Keratinocyte (primary cell): Measurements from ENCODE around the gene RIT2. TPM values are rescaled to one million over a fixed set of nuclear protein-coding genes. Genes with fewer than 3 reads are reported as not detected.

Source experiments
- DNase-seq: peaks from one replicate; pipeline ENCODE4 v3.0.0-alpha.2; 2011; ENCODE audit warnings: low read depth, missing footprints, low spot score
- FAIRE-seq: peaks from 2 replicates; lab custom pipeline; 2011; peaks lifted over from hg19 to GRCh38; lab: Jason Lieb, UNC
- H2AFZ ChIP-seq: 2 replicates; pipeline ENCODE4 v1.6.0; 2012; ENCODE audit warnings: low read length, control low read depth, inconsistent platforms; ENCODE audit not compliant: control insufficient read depth
- H3K27ac ChIP-seq: 2 replicates; pipeline ENCODE4 v1.5.1; 2011; ENCODE audit warnings: low read length; ENCODE audit not compliant: control insufficient read depth, insufficient read depth
- H3K27me3 ChIP-seq: 3 replicates; pipeline ENCODE4 v1.6.0; 2011; ENCODE audit warnings: low read length; ENCODE audit not compliant: control insufficient read depth, insufficient read depth; ENCODE audit errors: extremely low read depth
- H3K36me3 ChIP-seq, 2 experiments: 2 replicates in 1 of 2; 3 replicates in 1 of 2; pipeline ENCODE4 v1.5.1; 2011; ENCODE audit warnings: low read length in 2 of 2, mild to moderate bottlenecking in 1 of 2; ENCODE audit not compliant: control insufficient read depth in 2 of 2, insufficient read depth in 2 of 2; ENCODE audit errors: extremely low read depth in 1 of 2
- H3K4me1 ChIP-seq: 3 replicates; pipeline ENCODE4 v1.5.1; 2011; ENCODE audit warnings: low read length; ENCODE audit not compliant: control insufficient read depth, insufficient read depth; ENCODE audit errors: extremely low read depth
- H3K4me2 ChIP-seq: 3 replicates; pipeline ENCODE4 v1.6.0; 2011; ENCODE audit warnings: low read depth, low read length; ENCODE audit not compliant: control insufficient read depth, insufficient read depth; ENCODE audit errors: extremely low read depth
- H3K4me3 ChIP-seq, 3 experiments: fragments of 200-600 bp in 1 of 3; sonication (generic) in 1 of 3; 2 replicates in 2 of 3; 3 replicates in 1 of 3; pipeline ENCODE4 v1.5.1; 2011 to 2016; ENCODE audit warnings: low read length in 3 of 3, mild to moderate bottlenecking in 3 of 3, control low read depth in 2 of 3, inconsistent platforms in 1 of 3, low read depth in 1 of 3, mixed read lengths in 1 of 3, mixed run types in 1 of 3, moderate library complexity in 1 of 3; ENCODE audit not compliant: control insufficient read depth in 2 of 3, insufficient read depth in 2 of 3; ENCODE audit errors: extremely low read depth in 1 of 3
- H3K79me2 ChIP-seq: 2 replicates; pipeline ENCODE4 v1.6.0; 2012; ENCODE audit warnings: low read length; ENCODE audit not compliant: control insufficient read depth, insufficient read depth
- H3K9ac ChIP-seq: 3 replicates; pipeline ENCODE4 v1.6.0; 2011; ENCODE audit warnings: low read length; ENCODE audit not compliant: control insufficient read depth, insufficient read depth; ENCODE audit errors: extremely low read depth
- H3K9me1 ChIP-seq: 3 replicates; pipeline ENCODE4 v1.6.0; 2011; ENCODE audit warnings: low read length; ENCODE audit not compliant: control insufficient read depth, insufficient read depth; ENCODE audit errors: extremely low read depth
- H3K9me3 ChIP-seq: 2 replicates; pipeline ENCODE4 v1.5.1; 2012; ENCODE audit warnings: low read depth, low read length; ENCODE audit not compliant: control insufficient read depth
- H4K20me1 ChIP-seq: 3 replicates; pipeline ENCODE4 v1.6.0; 2011; ENCODE audit warnings: low read length; ENCODE audit not compliant: control insufficient read depth, insufficient read depth; ENCODE audit errors: extremely low read depth
- EZH2 ChIP-seq: IDR thresholded peaks from one replicate; pipeline ENCODE4 v1.6.1; 2012; ENCODE audit warnings: inconsistent platforms, mild to moderate bottlenecking, low read length, moderate library complexity
- dilution Hi-C: fragments of 300-500 bp; cut with MboI; formaldehyde crosslinking; loops from one replicate; pipeline ENCODE4 v1.7.0; 2020; ENCODE audit warnings: low sequenced_read_pairs; ENCODE audit not compliant: extremely low pct_ligation_motif_present
- polyA plus RNA-seq, 5 experiments: library from polyadenylated mRNA; depleted of rRNA in 3 of 5; stranded (reverse) in 3 of 5; stranded (forward) in 1 of 5; unstranded in 1 of 5; fragments of >200 nt; gene quantifications; 1 replicate in 1 of 5; 2 replicates in 3 of 5; 3 replicates in 1 of 5; pipeline versions ENCODE4 v1.2.1 to v1.2.3, GENCODE V29; 2011 to 2012; ENCODE audit warnings: missing spikeins in 2 of 5, low read depth in 1 of 5, low replicate concordance in 1 of 5
- TF ChIP-seq, protein P1 (sequence below), 3 experiments: IDR thresholded peaks in 1 of 3; conservative IDR thresholded peaks in 1 of 3; optimal IDR thresholded peaks in 1 of 3; 2 replicates in 2 of 3; 3 replicates in 1 of 3; pipeline versions ENCODE3 to v1.5.1; 2011; ENCODE audit warnings: low read length in 3 of 3, mild to moderate bottlenecking in 3 of 3, moderate library complexity in 2 of 3, control low read depth in 1 of 3, inconsistent platforms in 1 of 3; ENCODE audit not compliant: insufficient read depth in 2 of 3; ENCODE audit errors: extremely low read depth in 1 of 3

RIT2 gene
- polyA plus RNA-seq, 1 donor (not counting 4 experiments of a cell fraction or from before 2014, with no cell fraction given), result not detected

- Histone ChIP-seq H4K20me1 (no peaks in the 10 kb centered on the region), H3K9me3 (no peaks in the 10 kb centered on the region), H2AFZ (no peak overlapping the region), H3K79me2 (no peaks in the 10 kb centered on the region), H3K4me1 (no peaks in the 10 kb centered on the region), H3K9me1 (no peaks in the 10 kb centered on the region), H3K27ac (no peak overlapping the region), H3K4me2 (no peak overlapping the region), H3K36me3 (no peaks in the 10 kb centered on the region), H3K4me3 (no peak overlapping the region), H3K9ac (no peak overlapping the region), H3K27me3 (no peaks in the 10 kb centered on the region)
- FAIRE-seq, result no peak
- DNase-seq, result no peak
- TF ChIP-seq, protein P1, sequence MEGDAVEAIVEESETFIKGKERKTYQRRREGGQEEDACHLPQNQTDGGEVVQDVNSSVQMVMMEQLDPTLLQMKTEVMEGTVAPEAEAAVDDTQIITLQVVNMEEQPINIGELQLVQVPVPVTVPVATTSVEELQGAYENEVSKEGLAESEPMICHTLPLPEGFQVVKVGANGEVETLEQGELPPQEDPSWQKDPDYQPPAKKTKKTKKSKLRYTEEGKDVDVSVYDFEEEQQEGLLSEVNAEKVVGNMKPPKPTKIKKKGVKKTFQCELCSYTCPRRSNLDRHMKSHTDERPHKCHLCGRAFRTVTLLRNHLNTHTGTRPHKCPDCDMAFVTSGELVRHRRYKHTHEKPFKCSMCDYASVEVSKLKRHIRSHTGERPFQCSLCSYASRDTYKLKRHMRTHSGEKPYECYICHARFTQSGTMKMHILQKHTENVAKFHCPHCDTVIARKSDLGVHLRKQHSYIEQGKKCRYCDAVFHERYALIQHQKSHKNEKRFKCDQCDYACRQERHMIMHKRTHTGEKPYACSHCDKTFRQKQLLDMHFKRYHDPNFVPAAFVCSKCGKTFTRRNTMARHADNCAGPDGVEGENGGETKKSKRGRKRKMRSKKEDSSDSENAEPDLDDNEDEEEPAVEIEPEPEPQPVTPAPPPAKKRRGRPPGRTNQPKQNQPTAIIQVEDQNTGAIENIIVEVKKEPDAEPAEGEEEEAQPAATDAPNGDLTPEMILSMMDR (optimal IDR thresholded peaks at IDR 0.05 in 1 of 3, IDR thresholded peaks at IDR 0.05 in 1 of 3, conservative IDR thresholded peaks at IDR 0.05 in 1 of 3; ENCODE audit: extremely low read depth in 1 of 3, insufficient read depth in 2 of 3, low read length in 3 of 3), result no peak
- no peak for TF ChIP-seq EZH2
- dilution Hi-C loops, result no loop called here
Observed at GRCh38 chr18:43067570-43067969, 47.9 kb downstream of the RIT2 start.

DNA sequence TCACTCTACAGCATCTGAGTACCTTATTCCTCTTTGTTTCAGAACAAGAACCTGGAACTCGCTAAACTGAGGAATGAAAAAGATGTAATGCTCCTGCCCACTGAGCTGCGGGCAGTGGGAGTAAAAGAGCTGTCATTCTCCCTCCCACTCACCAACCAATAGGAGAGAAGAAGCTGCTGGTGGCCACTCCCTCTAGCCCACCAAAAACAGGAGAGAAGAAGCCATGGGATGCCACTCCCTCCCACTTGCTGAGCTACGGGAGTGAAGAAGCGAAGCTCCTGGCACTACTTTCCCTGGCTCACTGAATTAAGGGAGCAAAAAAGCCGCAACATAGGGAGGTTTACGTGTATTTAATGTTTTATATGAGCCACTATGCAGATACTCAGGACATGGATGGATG lies 53.7 kb downstream of the RIT2 start:
- Histone ChIP-seq H3K4me1 (no peaks in the 10 kb centered on the region), H4K20me1 (no peaks in the 10 kb centered on the region), H3K9ac (no peak overlapping the region), H3K9me1 (no peaks in the 10 kb centered on the region), H3K79me2 (no peaks in the 10 kb centered on the region), H3K27me3 (no peaks in the 10 kb centered on the region), H3K27ac (no peak overlapping the region), H3K4me3 (no peak overlapping the region), H2AFZ (no peak overlapping the region), H3K36me3 (no peaks in the 10 kb centered on the region), H3K4me2 (no peak overlapping the region), H3K9me3 (no peaks in the 10 kb centered on the region)
- TF ChIP-seq EZH2, result no peak
- TF ChIP-seq, protein P1 (optimal IDR thresholded peaks at IDR 0.05 in 1 of 3, IDR thresholded peaks at IDR 0.05 in 1 of 3, conservative IDR thresholded peaks at IDR 0.05 in 1 of 3; ENCODE audit: extremely low read depth in 1 of 3, insufficient read depth in 2 of 3, low read length in 3 of 3), result no peak
- dilution Hi-C loops, result no loop called here
- FAIRE-seq, result no peak
- DNase-seq, result no peak
